Gastrocnemius medialis (tissue), 4 donors: ENCODE measurements around the gene AVPR1B. TPM values are rescaled to one million over a fixed set of nuclear protein-coding genes. Genes with fewer than 3 reads are reported as not detected.

Source experiments
- ATAC-seq, 2 donors: fragments of 150-250 bp; one replicate each; pipeline ENCODE4 v1.9.1; 2016
- DNase-seq, 2 donors: peaks; one replicate each; pipeline ENCODE4 v3.0.0-alpha.2; 2019
- H3K27ac ChIP-seq, 4 donors: fragments of 200-600 bp; sonication (generic); 1 replicate in 1 of 4; 2 replicates in 3 of 4; pipeline ENCODE4 v1.5.1; 2016 to 2018; ENCODE audit warnings: mild to moderate bottlenecking in 2 of 4, moderate library complexity in 1 of 4
- H3K27me3 ChIP-seq, 3 donors: fragments of 200-600 bp; sonication (generic) in 2 of 3; 1 replicate in 1 of 3; 2 replicates in 2 of 3; pipeline versions ENCODE4 v1.5.1 to v1.6.0; 2016 to 2019; ENCODE audit warnings: mild to moderate bottlenecking in 1 of 3, moderate library complexity in 1 of 3
- H3K36me3 ChIP-seq, 2 donors: fragments of 200-600 bp; sonication (generic) in 1 of 2; one replicate each; pipeline ENCODE4 v1.5.1; 2017 to 2018
- H3K4me1 ChIP-seq, 2 donors: fragments of 200-600 bp; sonication (generic) in 1 of 2; one replicate each; pipeline ENCODE4 v1.5.1; 2016 to 2017; ENCODE audit warnings: mild to moderate bottlenecking in 2 of 2
- H3K4me3 ChIP-seq, 4 donors: fragments of 200-600 bp; sonication (generic) in 3 of 4; 1 replicate in 1 of 4; 2 replicates in 3 of 4; pipeline ENCODE4 v1.5.1; 2016 to 2019; ENCODE audit warnings: mild to moderate bottlenecking in 2 of 4
- H3K9me3 ChIP-seq, 3 donors: fragments of 200-600 bp; sonication (generic) in 2 of 3; 1 replicate in 1 of 3; 2 replicates in 2 of 3; pipeline ENCODE4 v1.5.1; 2016 to 2019
- POLR2A ChIP-seq, 2 donors: fragments of 450-650 bp; IDR thresholded peaks; one replicate each; pipeline ENCODE4 v1.6.1; 2017; ENCODE audit warnings: antibody characterized with exemption in 2 of 2, mild to moderate bottlenecking in 2 of 2, moderate library complexity in 2 of 2
- in situ Hi-C, 4 donors: fragments of 200-750 bp; cut with MboI; loops; one replicate each; pipeline versions ENCODE4 v1.15.0 to v1.8.0; 2017; ENCODE audit warnings: low sequenced_read_pairs in 4 of 4
- intact Hi-C: fragments of 100-400 bp; cut with DNase I; formaldehyde crosslinking; loops from one replicate; pipeline ENCODE4 v1.15.1; 2023; ENCODE audit warnings: low total_unique reads
- total RNA-seq, 4 donors: library from RNA; depleted of rRNA; stranded (reverse); fragments of >200 nt; gene quantifications; one replicate each; pipeline versions ENCODE4 v1.1.0 to v1.2.3, GENCODE V29; 2016
- TF ChIP-seq, protein P1 (sequence below), 5 experiments: fragments of 450-650 bp in 3 of 5; fragments of 200-600 bp in 2 of 5; sonication (generic) in 2 of 5; IDR thresholded peaks in 4 of 5; conservative IDR thresholded peaks in 1 of 5; 1 replicate in 4 of 5; 2 replicates in 1 of 5; pipeline ENCODE4 v1.5.1; 2016 to 2019; ENCODE audit warnings: antibody characterized with exemption in 5 of 5, mild to moderate bottlenecking in 3 of 5, moderate library complexity in 3 of 5

The AVPR1B gene
- total RNA-seq, 4 donors from 2014 or later, result not detected

DNA sequence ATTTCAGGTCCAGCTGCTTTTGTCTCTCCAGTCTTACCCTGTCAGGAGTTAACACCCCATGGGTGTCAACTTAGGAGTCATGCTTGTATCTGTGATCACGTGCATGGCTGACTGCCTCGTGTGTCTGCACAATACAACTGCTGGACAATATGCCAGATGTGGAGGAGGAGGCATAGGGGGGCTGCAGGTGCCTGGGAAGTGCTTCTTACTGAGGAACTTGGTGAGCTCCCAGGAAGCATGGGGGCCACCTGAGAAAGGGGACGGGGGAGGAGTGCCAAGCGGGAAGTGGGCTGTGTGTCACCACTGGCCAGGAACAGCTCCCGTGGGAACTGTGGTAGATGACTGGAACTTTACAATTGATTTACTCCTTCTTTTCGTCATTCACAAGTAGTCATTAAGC is 54.7 kb downstream of the AVPR1B start:
- H3K27ac ChIP-seq, result no peak overlapping the region
- no peaks in the 10 kb centered on the region for H3K27me3 ChIP-seq
- H3K4me1 ChIP-seq, result peaks cover 0 to 3% of the 10 kb centered on the region in 2 donors
- no peak for TF ChIP-seq POLR2A (IDR thresholded peaks at IDR 0.05)
- H3K36me3 ChIP-seq, result no peaks in the 10 kb centered on the region
- in situ Hi-C loops (no loop called here), intact Hi-C loops (no loop called here)
- no peak for DNase-seq
- no peak for ATAC-seq
- H3K4me3 ChIP-seq, result no peak overlapping the region
- H3K9me3 ChIP-seq, result no peaks in the 10 kb centered on the region

GRCh38 chr1:206060844-206061243 is 56.3 kb downstream of the AVPR1B start:
- DNase-seq, result no peak
- ATAC-seq, result no peak
- no peak for TF ChIP-seq POLR2A (IDR thresholded peaks at IDR 0.05)
- TF ChIP-seq, protein P1, sequence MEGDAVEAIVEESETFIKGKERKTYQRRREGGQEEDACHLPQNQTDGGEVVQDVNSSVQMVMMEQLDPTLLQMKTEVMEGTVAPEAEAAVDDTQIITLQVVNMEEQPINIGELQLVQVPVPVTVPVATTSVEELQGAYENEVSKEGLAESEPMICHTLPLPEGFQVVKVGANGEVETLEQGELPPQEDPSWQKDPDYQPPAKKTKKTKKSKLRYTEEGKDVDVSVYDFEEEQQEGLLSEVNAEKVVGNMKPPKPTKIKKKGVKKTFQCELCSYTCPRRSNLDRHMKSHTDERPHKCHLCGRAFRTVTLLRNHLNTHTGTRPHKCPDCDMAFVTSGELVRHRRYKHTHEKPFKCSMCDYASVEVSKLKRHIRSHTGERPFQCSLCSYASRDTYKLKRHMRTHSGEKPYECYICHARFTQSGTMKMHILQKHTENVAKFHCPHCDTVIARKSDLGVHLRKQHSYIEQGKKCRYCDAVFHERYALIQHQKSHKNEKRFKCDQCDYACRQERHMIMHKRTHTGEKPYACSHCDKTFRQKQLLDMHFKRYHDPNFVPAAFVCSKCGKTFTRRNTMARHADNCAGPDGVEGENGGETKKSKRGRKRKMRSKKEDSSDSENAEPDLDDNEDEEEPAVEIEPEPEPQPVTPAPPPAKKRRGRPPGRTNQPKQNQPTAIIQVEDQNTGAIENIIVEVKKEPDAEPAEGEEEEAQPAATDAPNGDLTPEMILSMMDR (IDR thresholded peaks at IDR 0.05 in 4 of 5, conservative IDR thresholded peaks at IDR 0.05 in 1 of 5), result no peak
- in situ Hi-C loops, result no loop called here
- no peaks in the 10 kb centered on the region for H3K4me1 ChIP-seq
- H3K9me3 ChIP-seq, result no peaks in the 10 kb centered on the region
- no peak overlapping the region for H3K4me3 ChIP-seq
- intact Hi-C loops, result no loop called here
- H3K27ac ChIP-seq, result no peak overlapping the region
- H3K36me3 ChIP-seq, result no peaks in the 10 kb centered on the region
- no peaks in the 10 kb centered on the region for H3K27me3 ChIP-seq

Other genes with a start within 250 kb of the AVPR1B start
- gene SLC26A9, start 173.9 kb downstream of the AVPR1B start, total RNA-seq, result under 1 TPM; 0.10 to 0.32 (median 0.26) TPM
- under 1 TPM in 3 of 4 donors, not detected in 1; 0.15 to 0.62 (median 0.33) TPM for gene RAB7B, start 114.0 kb downstream of the AVPR1B start, total RNA-seq
- gene CTSE, start 93.5 kb downstream of the AVPR1B start, total RNA-seq, result not detected
- not detected for gene RHEX, start 64.2 kb downstream of the AVPR1B start, total RNA-seq
- under 1 TPM in 2 of 4 donors, not detected in 2; 0.20 to 0.85 TPM for gene FAM72A, start 85.5 kb upstream of the AVPR1B start, total RNA-seq
- gene SRGAP2, start 86.2 kb upstream of the AVPR1B start, total RNA-seq, result 10 to 100 TPM in 2 of 4 donors, 1 to 10 TPM in 2; 8.7 to 13.2 (median 11.0) TPM